KMS-11 (cell line): ENCODE results near the gene PFKFB4.

Experiments used
- H2AFZ ChIP-seq: fragments of 200-600 bp; sonication (generic); 2 replicates; pipeline ENCODE4 v1.6.1; 2016; ENCODE audit warnings: antibody characterized with exemption, mixed run types, low read depth
- H3K27ac ChIP-seq: fragments of 200-600 bp; sonication (generic); 2 replicates; pipeline ENCODE4 v1.6.1; 2016; ENCODE audit warnings: mild to moderate bottlenecking, mixed run types
- H3K27me3 ChIP-seq: fragments of 200-600 bp; sonication (generic); 2 replicates; pipeline ENCODE4 v1.6.1; 2017; ENCODE audit warnings: mild to moderate bottlenecking, low read depth, mixed run types, moderate library complexity; ENCODE audit not compliant: insufficient read depth
- H3K36me3 ChIP-seq: fragments of 200-600 bp; sonication (generic); 2 replicates; pipeline ENCODE4 v1.6.1; 2017; ENCODE audit warnings: mild to moderate bottlenecking, mixed run types; ENCODE audit not compliant: insufficient read depth
- H3K4me1 ChIP-seq: fragments of 200-600 bp; sonication (generic); 2 replicates; pipeline ENCODE4 v1.6.1; 2016; ENCODE audit warnings: mild to moderate bottlenecking, low read depth, mixed run types; ENCODE audit not compliant: poor library complexity, severe bottlenecking
- H3K4me2 ChIP-seq: fragments of 200-600 bp; sonication (generic); 2 replicates; pipeline ENCODE4 v1.7.0; 2016; ENCODE audit warnings: mild to moderate bottlenecking, mixed run types
- H3K4me3 ChIP-seq: fragments of 200-600 bp; sonication (generic); IDR thresholded peaks from 2 replicates; pipeline ENCODE4 v1.6.1; 2017; ENCODE audit warnings: low read depth, low read length, mixed read lengths; ENCODE audit not compliant: insufficient read depth
- H3K79me2 ChIP-seq: fragments of 200-600 bp; sonication (generic); 2 replicates; pipeline ENCODE4 v1.6.1; 2016; ENCODE audit warnings: low read depth, mixed run types; ENCODE audit not compliant: insufficient read depth
- H3K9ac ChIP-seq: fragments of 200-600 bp; sonication (generic); 2 replicates; pipeline ENCODE4 v1.6.1; 2016; ENCODE audit warnings: mild to moderate bottlenecking, mixed run types
- H4K20me1 ChIP-seq: fragments of 200-600 bp; sonication (generic); 2 replicates; pipeline ENCODE4 v1.6.1; 2016; ENCODE audit warnings: mild to moderate bottlenecking, mixed run types; ENCODE audit not compliant: insufficient read depth
- TF ChIP-seq, protein P1 (sequence below): fragments of 200-600 bp; sonication (generic); conservative IDR thresholded peaks from 2 replicates; pipeline ENCODE4 v1.6.1; 2017; ENCODE audit warnings: low read depth, mild to moderate bottlenecking, antibody characterized with exemption, low read length, moderate library complexity, mixed read lengths

The PFKFB4 gene

DNA sequence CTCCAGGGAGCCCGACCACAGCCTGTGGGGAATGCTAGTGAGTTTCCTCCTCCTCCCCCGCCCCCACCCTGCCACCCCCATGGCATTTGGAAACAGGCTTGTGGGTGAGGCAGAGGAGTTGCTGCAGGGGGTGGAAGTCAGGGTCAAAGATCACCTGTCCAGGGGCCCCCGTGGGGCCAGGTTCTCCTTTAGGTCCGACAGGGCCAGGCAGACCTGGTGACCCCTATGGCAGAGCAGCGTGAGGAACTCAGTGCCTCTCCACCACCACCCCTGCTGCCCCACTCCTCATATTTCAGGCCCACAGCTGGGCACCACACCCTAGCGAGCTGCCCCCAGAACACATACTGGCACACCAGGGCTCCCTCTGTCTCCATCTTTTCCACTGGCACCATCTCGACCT, 15.9 kb upstream of the PFKFB4 start:
- Histone ChIP-seq H3K4me3 (no peak overlapping the region), H3K36me3 (no peaks in the 10 kb centered on the region), H3K79me2 (no peaks in the 10 kb centered on the region), H3K9ac (no peak overlapping the region), H4K20me1 (no peaks in the 10 kb centered on the region), H3K4me2 (no peak overlapping the region), H2AFZ (no peak overlapping the region), H3K27me3 (no peaks in the 10 kb centered on the region), H3K27ac (no peak overlapping the region), H3K4me1 (no peaks in the 10 kb centered on the region)
- TF ChIP-seq, protein P1, sequence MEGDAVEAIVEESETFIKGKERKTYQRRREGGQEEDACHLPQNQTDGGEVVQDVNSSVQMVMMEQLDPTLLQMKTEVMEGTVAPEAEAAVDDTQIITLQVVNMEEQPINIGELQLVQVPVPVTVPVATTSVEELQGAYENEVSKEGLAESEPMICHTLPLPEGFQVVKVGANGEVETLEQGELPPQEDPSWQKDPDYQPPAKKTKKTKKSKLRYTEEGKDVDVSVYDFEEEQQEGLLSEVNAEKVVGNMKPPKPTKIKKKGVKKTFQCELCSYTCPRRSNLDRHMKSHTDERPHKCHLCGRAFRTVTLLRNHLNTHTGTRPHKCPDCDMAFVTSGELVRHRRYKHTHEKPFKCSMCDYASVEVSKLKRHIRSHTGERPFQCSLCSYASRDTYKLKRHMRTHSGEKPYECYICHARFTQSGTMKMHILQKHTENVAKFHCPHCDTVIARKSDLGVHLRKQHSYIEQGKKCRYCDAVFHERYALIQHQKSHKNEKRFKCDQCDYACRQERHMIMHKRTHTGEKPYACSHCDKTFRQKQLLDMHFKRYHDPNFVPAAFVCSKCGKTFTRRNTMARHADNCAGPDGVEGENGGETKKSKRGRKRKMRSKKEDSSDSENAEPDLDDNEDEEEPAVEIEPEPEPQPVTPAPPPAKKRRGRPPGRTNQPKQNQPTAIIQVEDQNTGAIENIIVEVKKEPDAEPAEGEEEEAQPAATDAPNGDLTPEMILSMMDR = no peak

DNA sequence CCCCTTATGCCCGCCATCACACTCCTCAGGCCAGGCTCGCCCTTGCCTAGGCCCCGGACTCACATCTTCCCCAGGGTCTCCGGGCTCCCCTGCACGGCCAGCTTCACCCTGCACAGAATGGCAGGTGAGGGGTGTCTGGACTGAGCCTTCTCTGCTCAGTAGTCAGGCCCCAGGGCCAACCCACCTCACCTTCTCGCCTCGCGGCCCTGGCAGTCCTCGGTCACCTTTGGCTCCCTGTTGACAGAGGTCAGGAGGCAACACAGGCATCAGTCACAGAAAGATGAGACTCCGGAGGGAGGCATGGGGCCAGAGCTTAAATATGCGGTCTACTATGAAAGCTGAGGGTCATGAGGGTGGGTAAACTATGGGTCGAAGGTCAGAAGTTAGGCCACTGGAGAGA, 15.3 kb upstream of the PFKFB4 start:
- no peak overlapping the region for H3K27ac ChIP-seq
- no peak overlapping the region for H3K9ac ChIP-seq
- TF ChIP-seq, protein P1 = no peak
- no peaks in the 10 kb centered on the region for H3K36me3 ChIP-seq
- H4K20me1 ChIP-seq = no peaks in the 10 kb centered on the region
- H3K4me1 ChIP-seq = no peaks in the 10 kb centered on the region
- H3K4me3 ChIP-seq = no peak overlapping the region
- no peak overlapping the region for H2AFZ ChIP-seq
- H3K79me2 ChIP-seq = no peaks in the 10 kb centered on the region
- no peaks in the 10 kb centered on the region for H3K27me3 ChIP-seq
- no peak overlapping the region for H3K4me2 ChIP-seq

DNA sequence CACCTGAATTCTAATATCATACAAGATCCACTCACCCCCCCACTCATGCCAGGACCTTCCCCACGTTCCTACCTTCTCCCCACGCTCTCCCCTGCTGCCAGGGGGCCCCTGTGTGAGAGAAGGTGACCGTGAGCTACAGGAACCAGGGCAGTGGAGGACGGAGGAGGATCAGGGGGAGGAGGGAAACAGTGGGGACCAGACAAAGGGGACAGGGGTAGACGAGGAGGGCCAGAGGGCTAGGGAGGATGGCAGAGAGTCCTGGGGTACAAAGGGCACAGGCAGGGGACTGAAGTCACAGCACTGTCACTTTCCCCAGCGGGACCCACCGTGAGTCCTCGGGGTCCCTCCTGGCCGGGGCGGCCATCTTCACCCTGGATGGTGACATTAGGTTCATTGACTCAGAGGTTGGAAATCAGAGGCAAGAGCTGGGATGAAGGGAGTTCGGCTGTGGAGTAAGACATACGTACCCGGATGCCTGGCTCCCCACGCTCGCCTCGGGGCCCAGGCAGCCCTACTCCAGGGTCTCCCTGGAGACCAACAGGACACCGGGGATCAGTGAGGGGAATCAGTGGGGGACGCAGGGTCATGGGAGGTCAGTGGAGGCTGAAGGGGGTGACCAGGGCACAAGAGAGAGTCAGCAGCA, 13.3 kb upstream of the PFKFB4 start:
- no peak overlapping the region for H3K27ac ChIP-seq
- H4K20me1 ChIP-seq = no peaks in the 10 kb centered on the region
- no peak overlapping the region for H3K9ac ChIP-seq
- no peak overlapping the region for H2AFZ ChIP-seq
- TF ChIP-seq, protein P1 = no peak
- H3K27me3 ChIP-seq = no peaks in the 10 kb centered on the region
- H3K79me2 ChIP-seq = no peaks in the 10 kb centered on the region
- no peak overlapping the region for H3K4me3 ChIP-seq
- H3K36me3 ChIP-seq = no peaks in the 10 kb centered on the region
- H3K4me1 ChIP-seq = no peaks in the 10 kb centered on the region
- no peak overlapping the region for H3K4me2 ChIP-seq

DNA sequence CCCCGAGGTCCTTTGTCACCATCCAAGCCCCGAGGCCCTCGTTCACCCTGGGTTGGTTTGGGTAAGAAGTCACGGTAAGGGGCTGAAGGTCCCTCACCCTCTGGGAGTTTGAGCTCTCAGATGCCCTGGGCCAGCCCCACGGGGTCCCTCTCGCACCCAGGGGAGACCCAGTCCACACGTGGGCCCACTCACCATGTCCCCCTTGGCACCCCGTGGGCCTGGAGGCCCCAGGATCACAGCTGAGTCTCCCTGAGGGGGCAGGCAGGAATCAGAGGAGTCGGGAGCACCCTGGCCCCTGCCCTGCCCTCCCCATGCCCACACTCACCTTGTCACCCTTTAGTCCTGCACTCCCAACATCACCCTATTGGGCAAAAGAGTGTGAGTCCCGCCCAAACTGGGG, 12.8 kb upstream of the PFKFB4 start:
- TF ChIP-seq, protein P1 = no peak
- Histone ChIP-seq H3K79me2 (no peaks in the 10 kb centered on the region), H2AFZ (no peak overlapping the region), H3K4me2 (no peak overlapping the region), H3K9ac (no peak overlapping the region), H3K4me3 (no peak overlapping the region), H4K20me1 (no peaks in the 10 kb centered on the region), H3K36me3 (no peaks in the 10 kb centered on the region), H3K27me3 (no peaks in the 10 kb centered on the region), H3K4me1 (no peaks in the 10 kb centered on the region), H3K27ac (no peak overlapping the region)
